K562 (cell line): ENCODE data around the gene DDOST. TPM values are rescaled to one million over a fixed set of nuclear protein-coding genes. Genes with fewer than 3 reads are reported as not detected.

ENCODE experiments used
- ATAC-seq: fragments of 200-7000 bp; cut with Tn5 transposase; 3 replicates; pipeline ENCODE4 v1.9.1; 2020; ENCODE audit warnings: moderate library complexity
- BruUV-seq: library from RNA; stranded (reverse); fragments of 400-500 nt; replicated peaks from 2 replicates; lab custom pipeline; 2021; lab: Mats Ljungman, UMichigan
- CTCF ChIA-PET: fragments of 300-600 bp; formaldehyde crosslinking; extraction: SDS; loops from one replicate; lab custom pipeline; 2021; ENCODE audit warnings: low intra/inter-chr PET ratio; lab: Yijun Ruan, JAX
- POLR2A ChIA-PET: fragments of 300-600, 350-650 bp; sonication (Branson Sonifier 250); formaldehyde crosslinking; extraction: SDS; loops from one replicate; lab custom pipeline; 2021; ENCODE audit warnings: antibody characterized with exemption, inconsistent platforms; lab: Yijun Ruan, JAX
- DNase-seq, 4 experiments: peaks; one replicate each; pipeline versions ENCODE4 v3.0.0 to v3.0.0-alpha.2; 2011 to 2018; ENCODE audit warnings: low spot score in 3 of 4, mixed read lengths in 3 of 4; ENCODE audit errors: extremely low read depth in 1 of 4
- FAIRE-seq: peaks from 2 replicates; lab custom pipeline; 2011; peaks lifted over from hg19 to GRCh38; lab: Jason Lieb, UNC
- H2AFZ ChIP-seq: 2 replicates; pipeline ENCODE4 v1.6.0; 2011; ENCODE audit warnings: low read depth, low read length, control low read depth, inconsistent platforms
- H3K27ac ChIP-seq: fragments of 200-600 bp; 3 replicates; pipeline ENCODE4 v1.8.0; 2011; ENCODE audit warnings: low read depth, mild to moderate bottlenecking, control low read depth, inconsistent platforms, low read length, moderate library complexity, mixed read lengths; ENCODE audit errors: extremely low read depth
- H3K27me3 ChIP-seq, 2 experiments: fragments of 300-600 bp in 1 of 2; 2 replicates in 1 of 2; 3 replicates in 1 of 2; pipeline versions ENCODE4 v1.6.0 to v1.8.0; 2011; ENCODE audit warnings: inconsistent platforms in 2 of 2, low read length in 2 of 2, mild to moderate bottlenecking in 1 of 2, mixed read lengths in 1 of 2, moderate library complexity in 1 of 2; ENCODE audit not compliant: control insufficient read depth in 2 of 2, insufficient read depth in 2 of 2
- H3K36me3 ChIP-seq: fragments of 300-600 bp; 3 replicates; pipeline ENCODE4 v1.8.0; 2011; ENCODE audit warnings: mild to moderate bottlenecking, low read length, inconsistent platforms; ENCODE audit not compliant: control insufficient read depth, insufficient read depth
- H3K4me1 ChIP-seq, 2 experiments: fragments of 200-600 bp in 1 of 2; replicated peaks in 1 of 2; 2 replicates in 1 of 2; 3 replicates in 1 of 2; pipeline versions ENCODE4 v1.5.1 to v1.8.0; 2011; ENCODE audit warnings: inconsistent platforms in 2 of 2, low read length in 2 of 2, mild to moderate bottlenecking in 1 of 2, mixed read lengths in 1 of 2, moderate library complexity in 1 of 2; ENCODE audit not compliant: control insufficient read depth in 2 of 2, insufficient read depth in 2 of 2
- H3K4me2 ChIP-seq: 2 replicates; pipeline ENCODE4 v1.6.1; 2011; ENCODE audit warnings: low read length, control low read depth, inconsistent platforms, mixed read lengths; ENCODE audit not compliant: insufficient read depth
- H3K4me3 ChIP-seq: fragments of 200-600 bp; sonication (generic), shearing (Covaris generic); 2 replicates; pipeline ENCODE4 v1.5.1; 2016; ENCODE audit warnings: control low read depth, inconsistent platforms
- H3K79me2 ChIP-seq: fragments of 200-600 bp; 3 replicates; pipeline ENCODE4 v1.8.0; 2011; ENCODE audit warnings: low read length, inconsistent platforms; ENCODE audit not compliant: control insufficient read depth, insufficient read depth
- H3K9ac ChIP-seq, 2 experiments: 2 replicates each; pipeline versions ENCODE4 v1.6.0 to v1.6.1; 2011; ENCODE audit warnings: low read depth in 2 of 2, low read length in 2 of 2, control low read depth in 1 of 2, inconsistent platforms in 1 of 2, mild to moderate bottlenecking in 1 of 2, mixed read lengths in 1 of 2; ENCODE audit not compliant: insufficient read depth in 1 of 2
- H3K9me1 ChIP-seq: one replicate; pipeline ENCODE4 v1.6.0; 2011; ENCODE audit warnings: inconsistent platforms, mild to moderate bottlenecking, low read length, moderate library complexity; ENCODE audit not compliant: control insufficient read depth, insufficient read depth
- H3K9me3 ChIP-seq: replicated peaks from 2 replicates; pipeline ENCODE4 v1.5.1; 2011; ENCODE audit warnings: low read depth, low read length, inconsistent platforms; ENCODE audit not compliant: control insufficient read depth, insufficient read depth
- H4K20me1 ChIP-seq: replicated peaks from 2 replicates; pipeline ENCODE4 v1.6.1; 2011; ENCODE audit warnings: low read length, inconsistent platforms, mixed read lengths; ENCODE audit not compliant: control insufficient read depth, insufficient read depth
- EP300 ChIP-seq: IDR thresholded peaks from 2 replicates; pipeline ENCODE4 v1.6.1; 2012; ENCODE audit warnings: low read length, improper control_type of control experiment
- PHF20 ChIP-seq: fragments of 450-650 bp; IDR thresholded peaks from 2 replicates; pipeline ENCODE4 v1.6.1; 2018; ENCODE audit not compliant: partially characterized antibody
- RBFOX2 ChIP-seq: fragments of 200-400 bp; formaldehyde crosslinking; IDR thresholded peaks from 2 replicates; pipeline ENCODE4 v1.6.1; 2017; ENCODE audit warnings: low read depth, mild to moderate bottlenecking, low read length, moderate library complexity
- WGBS: fragments of 100-300 bp; shearing (Covaris generic); methylation state at CpG from one replicate; pipeline ENCODE4 v1.1.6; 2016; ENCODE audit warnings: low coverage, mixed read lengths; ENCODE audit not compliant: insufficient coverage; ENCODE audit errors: missing lambda C conversion rate; 5-methylcytosine and 5-hydroxymethylcytosine counted together
- in situ Hi-C: fragments of 300-500 bp; cut with MboI; formaldehyde crosslinking; loops from 4 replicates; pipeline ENCODE4 v1.15.0; 2018; ENCODE audit warnings: inconsistent platforms, mixed read lengths
- intact Hi-C: fragments of 100-400 bp; cut with micrococcal nuclease; formaldehyde crosslinking; loops from 2 replicates; pipeline ENCODE4 v1.14.2; 2022
- polyA plus RNA-seq, 8 experiments: library from polyadenylated mRNA; depleted of rRNA in 4 of 8; stranded (reverse) in 5 of 8; unstranded in 3 of 8; fragments of >200 nt; fragmentation: Nextera tagmentation in 2 of 8; fragmentation: Illumina TruSeq in 1 of 8; extraction: Ambion mirVana in 2 of 8; extraction: Trizol in 1 of 8; gene quantifications; 2 replicates each; pipeline versions ENCODE4 v1.2.1 to v1.2.3, GENCODE V29; 2011 to 2014; ENCODE audit warnings: inconsistent platforms in 1 of 8, missing spikeins in 1 of 8
- total RNA-seq, 7 experiments: library from RNA; depleted of rRNA in 6 of 7; stranded (reverse); fragments of >200 nt in 6 of 7; fragmentation: Illumina TruSeq in 2 of 7; extraction: Trizol in 2 of 7; gene quantifications; 2 replicates each; pipeline versions ENCODE4 v1.2.1 to v1.2.3, GENCODE V29; 2011 to 2021; ENCODE audit warnings: low replicate concordance in 1 of 7
- TF ChIP-seq, protein P1 (sequence below): sonication (generic); formaldehyde crosslinking; IDR thresholded peaks from 2 replicates; pipeline ENCODE4 v1.9.0; 2022; ENCODE audit warnings: mild to moderate bottlenecking, missing genetic modification reagents

DDOST gene
- total and polyA plus RNA-seq, 9 of the 15 experiments (the other 6 are each of a cell fraction or from before 2014, with no cell fraction given) = 173 to 306 (median 222) TPM

DNA sequence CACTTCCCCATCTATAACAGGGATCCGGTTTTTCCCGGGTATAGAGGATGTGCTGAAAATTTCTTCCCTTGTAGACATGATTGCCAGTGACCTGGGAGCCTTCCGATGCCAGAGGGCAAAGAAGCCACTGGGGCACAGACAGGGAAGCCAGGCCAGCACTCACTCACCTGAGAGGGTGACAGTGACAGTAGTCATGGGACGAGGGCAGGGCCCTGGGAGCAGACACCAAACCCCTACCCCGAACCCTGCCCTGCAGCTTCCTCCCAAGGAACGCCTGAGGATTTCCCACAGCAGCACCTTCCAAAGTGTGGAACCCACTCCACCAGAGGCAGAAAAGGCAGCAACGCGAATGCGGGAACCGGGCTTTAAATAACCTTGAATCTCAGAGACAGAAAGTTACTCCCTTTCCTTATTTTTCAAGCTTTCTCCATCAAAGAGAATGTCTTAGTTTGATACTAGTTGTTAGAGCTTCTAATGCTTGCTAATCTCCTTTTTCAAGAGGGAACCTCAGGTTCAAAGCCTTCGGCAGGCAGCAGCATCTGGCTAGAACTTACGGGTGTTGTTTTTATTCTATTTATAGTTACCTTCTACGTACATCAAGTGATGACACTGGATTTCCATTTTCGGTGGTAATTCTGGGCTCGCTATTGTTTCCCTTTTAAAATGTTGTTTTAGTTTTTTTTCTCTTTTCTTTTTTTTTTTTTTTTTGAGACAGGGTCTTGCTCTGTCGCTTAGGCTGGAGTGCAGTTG lies 2.8 kb downstream of the DDOST start:
- DNase-seq (no peak), ATAC-seq (no peak), FAIRE-seq (no peak)
- WGBS = 94% methylated on average over 16 of the region's 16 CpGs
- Histone ChIP-seq H3K27ac (no peak overlapping the region), H3K9ac (0 out of 4 replicates have a peak overlapping the region, but pooled peaks of 1 of the 2 experiments have one; percentile 38), H4K20me1 (peaks cover 5% of the 10 kb centered on the region), H3K9me3 (no peaks in the 10 kb centered on the region), H3K4me1 (peaks cover 15 to 20% of the 10 kb centered on the region in 2 experiments; a peak in 3 of 5 replicates), H3K36me3 (peaks cover 67% of the 10 kb centered on the region), H3K4me3 (no peak overlapping the region), H2AFZ (no peak overlapping the region), H3K4me2 (no peak overlapping the region), H3K27me3 (no peaks in the 10 kb centered on the region), H3K9me1 (no peaks in the 10 kb centered on the region), H3K79me2 (peaks cover 53% of the 10 kb centered on the region)
- intact Hi-C loops (no loop called here), in situ Hi-C loops (no loop called here)
- POLR2A ChIA-PET = interaction anchor here (0.7 kb wide), 1 partner anchor 78 kb away, joined by 3 read pairs; no protein-coding TSS in a partner anchor
- TF ChIP-seq, protein P1, sequence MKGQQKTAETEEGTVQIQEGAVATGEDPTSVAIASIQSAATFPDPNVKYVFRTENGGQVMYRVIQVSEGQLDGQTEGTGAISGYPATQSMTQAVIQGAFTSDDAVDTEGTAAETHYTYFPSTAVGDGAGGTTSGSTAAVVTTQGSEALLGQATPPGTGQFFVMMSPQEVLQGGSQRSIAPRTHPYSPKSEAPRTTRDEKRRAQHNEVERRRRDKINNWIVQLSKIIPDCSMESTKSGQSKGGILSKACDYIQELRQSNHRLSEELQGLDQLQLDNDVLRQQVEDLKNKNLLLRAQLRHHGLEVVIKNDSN (CRISPR knock-in tag) = 0 out of 2 replicates have a peak, but pooled peaks have one; percentile 23
- TF ChIP-seq PHF20 (no peak), EP300 (no peak), RBFOX2 (peak; percentile 58)
- no TSS peak for BruUV-seq
- CTCF ChIA-PET = interaction anchor here (0.6 kb wide), 1 partner anchor 18 kb away, joined by 4 read pairs; no protein-coding TSS in a partner anchor
